ENCODE data around the gene FGGY.
"Not testable (repeated sequence)": the region's sequence is repeated elsewhere in the genome, so short reads cannot be mapped to it uniquely, and the experiment has no call there.

The FGGY gene

GRCh38 chr1:59609245-59609644 lies 312.4 kb downstream of the FGGY start:
- no peak for DNase-seq
- TF ChIP-seq GATA1 (IDR thresholded peaks at IDR 0.05; ENCODE audit: low read depth, low read length): no peak
- no peak for TF ChIP-seq POLR2A (IDR thresholded peaks at IDR 0.05; ENCODE audit: low read length)

GRCh38 chr1:59610499-59610898 lies 313.6 kb downstream of the FGGY start:
- not testable (repeated sequence) for DNase-seq

GRCh38 chr1:59617434-59617833 lies 320.5 kb downstream of the FGGY start:
- no peak for DNase-seq
- no peak for TF ChIP-seq POLR2A (IDR thresholded peaks at IDR 0.05; ENCODE audit: low read length)
- TF ChIP-seq GATA1 (IDR thresholded peaks at IDR 0.05; ENCODE audit: low read depth, low read length): no peak

GRCh38 chr1:59619557-59619956 lies 322.7 kb downstream of the FGGY start:
- DNase-seq: no peak
- TF ChIP-seq POLR2A (IDR thresholded peaks at IDR 0.05; ENCODE audit: low read length) (no peak), GATA1 (IDR thresholded peaks at IDR 0.05; ENCODE audit: low read depth, low read length) (no peak)

GRCh38 chr1:59625384-59625783 lies 328.5 kb downstream of the FGGY start:
- DNase-seq: no peak
- no peak for TF ChIP-seq GATA1 (IDR thresholded peaks at IDR 0.05; ENCODE audit: low read depth, low read length)
- TF ChIP-seq POLR2A (IDR thresholded peaks at IDR 0.05; ENCODE audit: low read length): no peak

GRCh38 chr1:59631561-59632255 lies 334.8 kb downstream of the FGGY start:
- DNase-seq: no peak
- TF ChIP-seq GATA1 (IDR thresholded peaks at IDR 0.05; ENCODE audit: low read depth, low read length) (no peak), POLR2A (IDR thresholded peaks at IDR 0.05; ENCODE audit: low read length) (no peak)

- TF ChIP-seq POLR2A (IDR thresholded peaks at IDR 0.05; ENCODE audit: low read length) (no peak), GATA1 (IDR thresholded peaks at IDR 0.05; ENCODE audit: low read depth, low read length) (no peak)
- no peak for DNase-seq
Measured at GRCh38 chr1:59635097-59635496, 338.2 kb downstream of the FGGY start.

- TF ChIP-seq GATA1 (IDR thresholded peaks at IDR 0.05; ENCODE audit: low read depth, low read length) (no peak), POLR2A (IDR thresholded peaks at IDR 0.05; ENCODE audit: low read length) (no peak)
- DNase-seq: peak; percentile 1 to 3
Measured at GRCh38 chr1:59638231-59638711, 341.4 kb downstream of the FGGY start.

- no peak for DNase-seq
- no peak for TF ChIP-seq GATA1 (IDR thresholded peaks at IDR 0.05; ENCODE audit: low read depth, low read length)
- TF ChIP-seq POLR2A (IDR thresholded peaks at IDR 0.05; ENCODE audit: low read length): no peak
Measured at GRCh38 chr1:59639266-59639665, 342.4 kb downstream of the FGGY start.

GRCh38 chr1:59640851-59641250 lies 344.0 kb downstream of the FGGY start:
- TF ChIP-seq GATA1 (IDR thresholded peaks at IDR 0.05; ENCODE audit: low read depth, low read length) (no peak), POLR2A (IDR thresholded peaks at IDR 0.05; ENCODE audit: low read length) (no peak)
- DNase-seq: no peak

- no peak for DNase-seq
- TF ChIP-seq GATA1 (IDR thresholded peaks at IDR 0.05; ENCODE audit: low read depth, low read length) (no peak), POLR2A (IDR thresholded peaks at IDR 0.05; ENCODE audit: low read length) (no peak)
Measured at GRCh38 chr1:59641836-59642235, 344.9 kb downstream of the FGGY start.

GRCh38 chr1:59643526-59643925 lies 346.6 kb downstream of the FGGY start:
- DNase-seq: no peak
- TF ChIP-seq GATA1 (IDR thresholded peaks at IDR 0.05; ENCODE audit: low read depth, low read length): no peak
- no peak for TF ChIP-seq POLR2A (IDR thresholded peaks at IDR 0.05; ENCODE audit: low read length)

GRCh38 chr1:59645893-59646292 lies 349.0 kb downstream of the FGGY start:
- TF ChIP-seq GATA1 (IDR thresholded peaks at IDR 0.05; ENCODE audit: low read depth, low read length) (no peak), POLR2A (IDR thresholded peaks at IDR 0.05; ENCODE audit: low read length) (no peak)

GRCh38 chr1:59653142-59653958 lies 356.5 kb downstream of the FGGY start:
- DNase-seq: not testable (repeated sequence)

More at GRCh38 chr1:59645893-59646292, 349.0 kb downstream of the FGGY start:
- DNase-seq: no peak

- DNase-seq: no peak
Measured at GRCh38 chr1:59653968-59654367, 357.1 kb downstream of the FGGY start.

More at GRCh38 chr1:59653968-59654367, 357.1 kb downstream of the FGGY start:
- TF ChIP-seq POLR2A (IDR thresholded peaks at IDR 0.05; ENCODE audit: low read length) (no peak), GATA1 (IDR thresholded peaks at IDR 0.05; ENCODE audit: low read depth, low read length) (no peak)
